CD4-positive, alpha-beta T cell treated with Interleukin-10 for 1 hour (primary cell): ENCODE results near the gene THSD7B.
"Not testable (repeated sequence)": the region's sequence is repeated elsewhere in the genome, so short reads cannot be mapped to it uniquely, and the experiment has no call there.

Experiments used
- DNase-seq: peaks from one replicate; pipeline ENCODE4 v3.0.0-alpha.2; 2020

THSD7B gene

GRCh38 chr2:136962105-136962725 is 196.9 kb downstream of the THSD7B start:
- DNase-seq: no peak

DNA sequence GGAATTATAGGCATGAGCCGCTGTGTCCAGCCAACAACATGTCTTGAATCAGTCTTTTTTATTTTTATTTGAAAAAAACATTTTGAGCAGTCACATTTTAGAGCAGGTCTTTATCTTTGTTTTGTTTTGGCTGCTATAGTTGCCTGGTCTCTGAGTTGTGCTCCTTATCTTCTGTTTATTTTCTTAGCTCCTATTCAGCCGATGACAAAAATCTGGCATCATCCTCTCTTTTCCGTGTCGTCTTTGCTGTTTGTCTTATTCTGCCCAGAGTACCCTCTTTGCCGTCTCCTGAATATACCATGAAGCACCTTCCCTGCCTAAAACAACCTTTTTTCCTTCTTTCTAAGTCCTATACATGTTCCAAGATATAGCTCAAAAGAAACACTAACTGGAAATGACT is 201.1 kb downstream of the THSD7B start:
- no peak for DNase-seq

DNA sequence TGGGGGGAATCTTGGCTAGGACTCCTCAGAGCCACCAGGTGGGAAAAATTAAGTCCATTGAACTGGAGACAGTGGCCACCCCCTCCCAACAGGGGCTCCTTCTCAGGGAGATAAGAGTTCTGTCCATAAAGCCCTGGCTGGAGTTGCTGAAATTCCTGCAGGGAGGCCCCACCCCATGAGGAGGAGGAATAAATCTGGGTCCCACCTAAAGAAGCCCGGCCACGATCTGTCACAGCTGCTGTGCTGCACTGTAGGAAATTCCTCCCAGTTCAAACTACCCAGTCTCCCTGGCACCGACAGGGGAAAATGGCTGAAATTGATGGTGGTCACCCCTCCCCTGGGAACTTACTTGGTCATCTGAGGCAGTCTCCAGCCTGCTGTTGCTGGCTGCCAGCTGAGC is 215.0 kb downstream of the THSD7B start:
- no peak for DNase-seq

DNA sequence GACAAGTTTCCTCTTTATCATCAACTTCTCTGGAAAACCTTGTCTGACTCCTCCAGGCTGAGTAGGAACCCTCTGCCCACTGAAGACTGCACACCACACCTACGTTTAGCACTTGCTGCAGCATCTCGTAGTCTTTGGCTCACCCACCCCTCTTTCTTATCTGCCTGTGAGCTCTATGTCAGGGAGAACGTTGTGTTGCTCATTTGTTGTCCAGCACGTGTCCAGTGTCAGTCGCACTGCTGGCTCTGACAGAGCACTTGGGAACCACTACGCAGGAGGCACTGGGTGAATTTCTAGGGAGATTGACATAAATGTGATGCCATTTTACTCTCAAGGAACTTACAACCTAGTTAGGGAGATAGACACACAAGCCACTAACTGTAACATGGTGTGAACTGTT is 216.3 kb downstream of the THSD7B start:
- not testable (repeated sequence) for DNase-seq

DNA sequence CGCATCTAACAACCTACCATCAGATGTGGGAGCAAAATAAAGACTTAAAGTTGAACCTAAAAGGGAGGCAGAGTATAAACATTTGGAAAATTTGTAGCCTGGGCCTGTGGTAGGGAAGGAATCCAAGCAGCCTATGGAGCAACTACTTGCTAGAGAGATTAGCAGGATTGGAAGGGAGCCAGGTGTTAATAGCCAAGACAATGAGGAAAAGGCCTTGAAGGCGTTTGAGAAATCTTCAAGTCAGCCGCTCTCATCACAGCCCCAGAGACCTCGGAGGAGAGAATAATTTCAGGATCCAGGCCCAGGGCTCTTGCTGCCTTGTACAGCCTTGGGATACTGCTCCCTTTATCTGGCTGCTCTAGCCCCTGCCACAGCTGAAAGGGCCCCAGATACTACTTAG is 219.7 kb downstream of the THSD7B start:
- no peak for DNase-seq

DNA sequence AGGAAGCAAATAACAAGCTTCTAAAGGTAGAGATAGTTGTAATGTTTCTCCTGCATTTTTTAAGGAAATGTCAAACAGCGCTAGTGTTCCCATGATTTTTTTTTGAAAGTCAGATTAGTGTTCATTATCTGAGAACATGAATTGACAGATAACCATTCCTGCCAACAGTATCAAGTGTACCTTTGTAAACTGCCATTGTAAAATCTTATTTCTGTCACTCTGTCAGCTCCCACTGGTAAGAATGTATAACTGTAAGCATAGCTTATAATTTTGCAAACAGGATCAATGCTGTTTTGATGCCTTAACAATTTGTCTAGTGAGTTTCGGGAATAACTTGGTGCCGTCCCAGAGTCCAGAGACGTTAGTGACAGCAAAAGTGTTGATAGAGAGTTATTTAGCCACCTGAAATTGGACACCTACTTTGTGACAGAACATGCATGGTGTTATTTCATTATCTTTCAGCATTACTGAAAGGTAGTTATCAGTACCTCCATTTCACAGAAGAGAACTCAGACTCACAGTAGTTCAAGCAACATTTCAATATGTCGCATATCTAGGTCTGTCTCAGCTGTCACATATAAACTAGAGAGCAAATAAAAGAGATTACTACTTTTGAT is 221.4 kb downstream of the THSD7B start:
- DNase-seq: no peak

- DNase-seq: no peak
These were observed 225.0 kb downstream of the THSD7B start for GRCh38 chr2:136990316-136990715.

- DNase-seq: no peak
These were observed 229.4 kb downstream of the THSD7B start for GRCh38 chr2:136994793-136995192.

GRCh38 chr2:136997557-136997956 is 232.2 kb downstream of the THSD7B start:
- no peak for DNase-seq

DNA sequence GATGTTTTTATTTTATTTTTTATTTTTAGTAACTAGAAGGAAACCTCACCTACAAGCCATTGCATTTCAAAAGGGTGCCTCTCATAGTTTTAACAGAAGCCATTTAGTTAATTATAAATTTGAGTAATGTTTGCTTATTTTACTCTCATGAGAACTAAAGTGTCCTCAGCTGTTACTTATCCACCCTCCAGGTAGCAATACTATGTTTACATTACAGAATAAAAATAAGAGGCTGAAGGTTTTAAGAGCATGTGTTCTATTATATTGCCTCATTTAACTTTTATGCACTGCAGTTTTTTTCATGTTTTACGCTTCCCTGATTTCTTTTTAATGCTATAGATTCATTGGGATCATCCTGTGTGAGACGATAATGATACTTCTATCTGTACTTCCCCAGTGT is 235.5 kb downstream of the THSD7B start:
- no peak for DNase-seq

DNA sequence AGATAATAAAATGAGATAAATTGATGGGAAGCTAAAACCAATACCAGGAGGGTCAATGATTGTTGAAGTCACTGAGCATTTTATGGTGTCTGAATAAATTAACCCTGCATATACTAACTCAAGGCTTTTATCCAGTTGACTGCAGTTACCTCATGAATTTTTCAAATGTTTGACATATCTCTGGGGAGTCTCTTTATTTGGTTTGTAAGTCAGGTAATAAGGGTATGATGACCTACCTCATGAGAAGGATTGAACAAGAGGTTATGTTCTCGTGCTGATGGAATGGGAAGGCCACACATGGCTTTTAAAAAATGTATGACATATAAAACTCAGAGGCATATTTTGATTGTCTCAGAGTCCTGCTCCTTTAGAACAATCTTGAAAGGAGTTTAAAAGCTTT is 237.6 kb downstream of the THSD7B start:
- no peak for DNase-seq

DNA sequence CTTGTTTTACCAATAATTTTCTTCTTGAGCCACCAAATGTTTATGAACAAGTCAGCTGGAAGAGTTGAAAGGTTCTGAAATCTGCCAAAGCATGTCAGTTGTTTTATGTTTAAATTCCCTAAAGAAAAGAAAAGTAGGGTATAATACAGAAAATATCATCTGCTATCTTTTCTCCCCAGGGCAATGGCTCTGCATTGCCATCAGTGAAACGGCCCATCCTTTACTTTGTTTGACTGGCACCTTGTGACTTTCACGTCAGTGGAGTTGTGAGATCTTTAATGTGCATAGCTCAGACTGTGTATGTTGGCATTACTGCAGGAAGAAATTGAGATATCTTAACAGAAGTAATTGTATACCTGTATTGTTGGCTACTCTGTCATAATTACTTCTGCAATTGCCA is 239.9 kb downstream of the THSD7B start:
- no peak for DNase-seq

DNA sequence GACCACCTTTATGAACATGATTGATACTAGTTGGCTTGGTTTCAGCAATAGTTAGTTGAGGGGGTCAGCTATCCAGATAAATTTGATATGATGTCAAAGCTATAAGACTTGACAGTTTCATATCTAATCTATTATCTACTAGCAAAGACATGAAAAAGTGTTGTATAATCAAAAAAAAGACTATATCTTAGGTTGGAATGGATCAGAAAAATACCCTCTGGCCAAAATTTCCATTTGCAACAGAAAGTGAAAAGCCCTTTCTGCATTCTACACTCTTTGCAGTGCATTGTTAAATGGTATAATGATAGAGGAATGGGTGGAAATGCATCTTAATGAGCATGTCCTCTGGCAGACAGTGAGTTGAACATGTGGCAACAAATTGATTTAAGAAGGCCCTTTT is 242.6 kb downstream of the THSD7B start:
- no peak for DNase-seq

DNA sequence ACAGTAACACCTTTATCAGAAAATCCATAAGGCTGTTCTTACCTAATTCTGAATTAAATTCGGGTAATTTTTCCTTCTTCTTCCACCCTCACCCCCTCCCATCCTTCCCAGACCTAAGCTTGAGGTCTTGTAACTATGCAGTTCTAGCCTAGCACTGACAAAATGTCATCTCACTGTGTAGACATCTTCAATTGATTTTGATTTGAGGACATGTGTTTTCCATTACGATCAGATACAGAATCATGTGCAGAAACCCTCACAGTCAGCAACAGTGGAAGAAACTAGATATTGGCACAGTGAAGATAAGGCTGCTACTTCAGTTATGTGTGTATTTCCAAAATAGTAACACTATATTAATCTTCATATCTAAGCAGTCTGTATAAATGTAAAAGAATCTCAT is 244.6 kb downstream of the THSD7B start:
- no peak for DNase-seq

DNA sequence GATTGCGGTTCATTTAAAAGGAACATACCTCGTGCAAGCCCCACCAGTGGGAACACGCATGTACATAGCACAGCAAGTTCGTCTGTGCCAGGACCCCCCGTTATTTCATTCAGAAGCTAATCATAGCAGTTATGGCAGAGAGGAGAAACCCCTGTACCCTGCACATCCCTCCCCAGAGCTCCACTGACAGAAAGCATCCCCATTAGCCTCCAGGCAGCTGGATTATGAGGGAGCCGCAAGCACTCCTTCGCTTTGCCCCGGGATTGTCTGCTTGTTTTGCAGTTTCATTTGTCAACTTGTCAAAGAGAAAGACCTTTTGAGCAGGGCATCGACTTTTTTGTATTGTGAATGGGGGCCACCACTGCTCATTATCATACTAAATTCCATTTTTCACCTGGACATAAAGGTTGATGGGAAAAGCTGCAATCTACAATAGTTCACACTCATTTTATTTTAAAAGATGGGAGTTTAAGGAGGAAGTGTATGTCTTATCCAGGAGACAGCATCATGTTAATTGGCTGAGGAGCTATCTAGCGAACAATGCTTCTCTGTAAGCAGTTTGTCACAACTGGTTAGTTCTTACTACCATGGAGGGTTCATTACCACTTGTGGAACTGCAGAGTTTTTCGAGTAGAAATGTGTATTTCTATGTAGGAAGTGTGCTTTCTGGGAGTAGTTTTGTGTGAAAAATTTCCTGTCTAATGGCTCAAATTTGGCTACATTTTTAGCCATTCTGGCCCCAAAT is 255.3 kb downstream of the THSD7B start:
- DNase-seq: no peak

DNA sequence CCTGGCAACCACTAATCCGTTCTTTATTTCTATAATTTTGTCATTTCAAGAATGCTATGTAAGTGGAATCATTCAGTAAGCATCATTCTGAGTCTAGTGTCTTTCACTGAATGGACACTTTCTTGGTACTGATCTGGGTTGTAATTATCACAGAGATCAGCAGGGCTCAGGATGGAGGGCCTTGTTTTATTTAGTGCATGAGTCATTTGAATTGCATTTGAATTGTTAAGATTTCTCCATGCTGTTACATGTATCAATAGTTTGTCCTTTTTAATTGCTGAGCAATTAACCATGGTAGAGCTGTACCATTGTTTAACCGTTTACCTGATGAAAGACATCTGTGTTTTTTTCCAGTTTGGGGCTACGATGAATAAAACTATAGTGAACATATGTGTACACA is 256.4 kb downstream of the THSD7B start:
- no peak for DNase-seq

DNA sequence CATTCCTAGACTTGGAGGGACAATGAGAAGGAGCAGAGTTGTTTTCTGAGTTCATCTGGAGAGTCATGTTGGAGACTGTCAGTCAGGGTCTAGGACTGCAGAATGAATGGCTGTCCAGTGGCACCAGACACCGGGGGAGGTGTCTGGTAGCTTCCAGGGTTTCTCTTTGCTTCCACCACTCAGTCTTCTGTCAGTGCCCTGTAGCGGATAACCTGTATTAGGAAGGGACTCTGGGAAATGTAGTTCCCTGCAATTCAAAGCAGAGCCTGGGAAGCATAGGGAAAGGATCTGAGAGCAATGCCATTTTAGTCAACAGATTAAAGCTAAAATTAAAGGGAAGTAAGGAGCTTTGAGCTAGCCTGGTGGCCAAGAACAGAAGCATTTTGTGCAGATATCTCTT is 257.9 kb downstream of the THSD7B start:
- DNase-seq: no peak

- no peak for DNase-seq
These were observed 266.4 kb downstream of the THSD7B start for GRCh38 chr2:137031731-137032130.

- DNase-seq: no peak
These were observed 271.3 kb downstream of the THSD7B start for GRCh38 chr2:137036619-137037018.

- DNase-seq: no peak
These were observed 274.3 kb downstream of the THSD7B start for GRCh38 chr2:137039482-137040152.

GRCh38 chr2:137047369-137047768 is 282.0 kb downstream of the THSD7B start:
- DNase-seq: no peak

DNA sequence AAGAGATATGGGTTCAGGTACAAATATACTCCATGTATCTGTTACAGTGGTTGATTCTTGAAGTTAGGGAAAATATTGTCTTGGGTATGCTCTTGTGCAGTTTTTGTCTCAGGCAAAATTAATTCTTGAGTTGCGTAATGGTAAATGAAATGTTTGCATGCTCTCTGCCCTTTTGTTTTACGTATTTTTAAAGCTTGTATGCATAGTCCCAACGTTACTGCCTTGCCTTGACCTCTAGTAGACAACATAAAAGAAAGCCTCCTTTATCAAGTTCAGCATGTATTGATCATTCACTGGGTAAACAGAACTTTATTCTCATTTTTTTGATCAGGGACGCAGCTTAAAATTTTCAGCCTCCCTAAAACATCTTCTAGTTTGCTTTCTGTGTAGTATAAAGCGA is 283.1 kb downstream of the THSD7B start:
- no peak for DNase-seq

- DNase-seq: no peak
These were observed 284.2 kb downstream of the THSD7B start for GRCh38 chr2:137049518-137049917.

- no peak for DNase-seq
These were observed 285.6 kb downstream of the THSD7B start for GRCh38 chr2:137050949-137051348.
